PC-9 (cell line): ENCODE data around the gene ROBO2.

Experiments
- EZH2 ChIP-seq: fragments of 200-600 bp; sonication (generic); IDR thresholded peaks from 2 replicates; pipeline ENCODE4 v1.8.0; 2017; ENCODE audit warnings: antibody characterized with exemption, low read depth
- TF ChIP-seq, protein P1 (sequence below): fragments of 200-600 bp; sonication (generic); conservative IDR thresholded peaks from 2 replicates; pipeline ENCODE4 v1.6.1; 2017; ENCODE audit warnings: mixed run types, antibody characterized with exemption, mild to moderate bottlenecking, moderate library complexity

DNA sequence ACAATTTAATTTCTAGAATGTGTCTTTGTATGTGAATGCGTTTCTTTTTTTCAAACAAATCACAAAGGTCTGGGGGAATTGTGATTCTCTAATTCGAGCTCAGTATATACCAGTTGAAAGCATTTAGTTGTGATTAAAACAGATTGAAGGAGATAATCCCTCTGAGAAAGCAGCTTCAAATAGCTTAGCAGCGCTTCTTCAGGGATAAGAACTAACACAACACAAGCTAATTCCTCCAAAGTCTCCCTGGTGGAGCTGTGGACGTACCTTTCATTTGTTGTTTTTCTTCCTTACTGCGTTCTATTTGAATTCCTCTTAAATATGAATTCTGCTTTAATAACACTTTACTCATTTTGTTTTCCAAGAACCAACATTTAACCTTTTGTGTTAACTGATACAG is 286.7 kb downstream of the ROBO2 start:
- TF ChIP-seq, protein P1, sequence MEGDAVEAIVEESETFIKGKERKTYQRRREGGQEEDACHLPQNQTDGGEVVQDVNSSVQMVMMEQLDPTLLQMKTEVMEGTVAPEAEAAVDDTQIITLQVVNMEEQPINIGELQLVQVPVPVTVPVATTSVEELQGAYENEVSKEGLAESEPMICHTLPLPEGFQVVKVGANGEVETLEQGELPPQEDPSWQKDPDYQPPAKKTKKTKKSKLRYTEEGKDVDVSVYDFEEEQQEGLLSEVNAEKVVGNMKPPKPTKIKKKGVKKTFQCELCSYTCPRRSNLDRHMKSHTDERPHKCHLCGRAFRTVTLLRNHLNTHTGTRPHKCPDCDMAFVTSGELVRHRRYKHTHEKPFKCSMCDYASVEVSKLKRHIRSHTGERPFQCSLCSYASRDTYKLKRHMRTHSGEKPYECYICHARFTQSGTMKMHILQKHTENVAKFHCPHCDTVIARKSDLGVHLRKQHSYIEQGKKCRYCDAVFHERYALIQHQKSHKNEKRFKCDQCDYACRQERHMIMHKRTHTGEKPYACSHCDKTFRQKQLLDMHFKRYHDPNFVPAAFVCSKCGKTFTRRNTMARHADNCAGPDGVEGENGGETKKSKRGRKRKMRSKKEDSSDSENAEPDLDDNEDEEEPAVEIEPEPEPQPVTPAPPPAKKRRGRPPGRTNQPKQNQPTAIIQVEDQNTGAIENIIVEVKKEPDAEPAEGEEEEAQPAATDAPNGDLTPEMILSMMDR, result no peak
- TF ChIP-seq EZH2, result no peak
